ENCODE measurements around the gene TSPYL4. TPM values are rescaled to one million over a fixed set of nuclear protein-coding genes. Genes with fewer than 3 reads are reported as not detected.
A peak's percentile ranks its signal among the peaks of the same experiment; 100 is the strongest.

TSPYL4 gene
- polyA plus RNA-seq, 3 donors: 1.8 to 3.6 (median 2.2) TPM

DNA sequence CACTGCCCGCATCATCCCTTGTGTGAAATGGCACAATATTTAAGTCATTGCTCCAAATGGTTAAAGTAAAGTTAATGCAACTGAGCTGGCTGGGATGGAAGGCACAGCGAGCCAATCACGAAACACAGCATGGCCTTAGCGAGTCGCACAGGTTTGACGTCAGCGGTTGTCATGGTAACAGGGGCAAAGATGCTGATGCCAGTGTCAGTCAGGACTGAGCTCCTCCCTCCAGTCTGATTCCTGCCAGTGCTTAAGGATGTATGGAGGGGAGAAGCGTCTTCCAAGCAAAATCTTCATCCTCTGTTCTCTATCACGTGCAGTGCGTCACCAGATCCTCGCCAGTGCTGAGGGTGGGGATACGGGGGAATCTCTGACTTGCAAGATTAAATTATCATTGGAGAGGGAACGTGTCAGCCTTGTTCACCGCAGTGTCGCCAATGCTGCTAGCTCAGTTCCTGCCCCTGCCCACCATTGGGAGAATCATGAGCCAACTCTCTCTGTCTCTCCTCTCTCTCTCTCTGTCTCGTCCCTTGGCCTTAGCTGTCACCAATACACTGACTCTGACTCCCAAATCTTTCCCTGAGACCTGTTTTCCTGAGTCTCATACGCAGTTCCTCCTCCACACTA is 24.5 kb downstream of the TSPYL4 start:
- Histone ChIP-seq H3K4me2 (replicated peaks; ENCODE audit: extremely low read depth, low read length, poor library complexity, severe bottlenecking) (no peak overlapping the region), H2AFZ (ENCODE audit: insufficient read depth, low read depth, low read length, poor library complexity, severe bottlenecking) (no peak overlapping the region), H3K4me3 (replicated peaks in 1 of 3; ENCODE audit: low read depth in 2 of 3, low read length in 3 of 3) (no peak overlapping the region), H3K36me3 (replicated peaks in 1 of 2; ENCODE audit: control insufficient read depth in 1 of 2, insufficient read depth in 2 of 2, low read length in 2 of 2) (peaks cover 0 to 8% of the 10 kb centered on the region in 2 donors), H3K4me1 (ENCODE audit: control insufficient read depth in 1 of 2, insufficient read depth in 2 of 2, low read length in 2 of 2) (no peaks in the 10 kb centered on the region), H3K79me2 (ENCODE audit: insufficient read depth, low read length) (no peaks in the 10 kb centered on the region), H3K9me3 (replicated peaks in 1 of 2; ENCODE audit: control insufficient read depth in 1 of 2, insufficient read depth in 1 of 2, low read length in 2 of 2) (no peaks in the 10 kb centered on the region), H3K27ac (ENCODE audit: low read depth in 1 of 2, low read length in 2 of 2) (no peak overlapping the region), H4K20me1 (ENCODE audit: insufficient read depth, low read length) (no peaks in the 10 kb centered on the region), H3K9ac (ENCODE audit: insufficient read depth, low read length, poor library complexity, severe bottlenecking) (no peak overlapping the region), H3K27me3 (ENCODE audit: control insufficient read depth in 2 of 2, insufficient read depth in 2 of 2, low read length in 2 of 2) (no peaks in the 10 kb centered on the region)
- peak in 1 of 3 donors; percentile 6 for DNase-seq
- Mint-ChIP-seq H3K27me3 (ENCODE audit: low read depth in 3 of 3) (peaks cover 0 to 2% (median 0%) of the 10 kb centered on the region in 3 donors), H3K9me3 (no peaks in the 10 kb centered on the region), H3K4me3 (no peak overlapping the region), H3K36me3 (peaks cover 14 to 20% of the 10 kb centered on the region in 2 donors), H3K4me1 (no peaks in the 10 kb centered on the region), H3K27ac (no peak overlapping the region)
- no peak for TF ChIP-seq CTCF (IDR thresholded peaks at IDR 0.05)
- intact Hi-C loops (cut with micrococcal nuclease): no loop called here
- WGBS (ENCODE audit: insufficient coverage): 97% methylated on average over 10 of the region's 17 CpGs

DNA sequence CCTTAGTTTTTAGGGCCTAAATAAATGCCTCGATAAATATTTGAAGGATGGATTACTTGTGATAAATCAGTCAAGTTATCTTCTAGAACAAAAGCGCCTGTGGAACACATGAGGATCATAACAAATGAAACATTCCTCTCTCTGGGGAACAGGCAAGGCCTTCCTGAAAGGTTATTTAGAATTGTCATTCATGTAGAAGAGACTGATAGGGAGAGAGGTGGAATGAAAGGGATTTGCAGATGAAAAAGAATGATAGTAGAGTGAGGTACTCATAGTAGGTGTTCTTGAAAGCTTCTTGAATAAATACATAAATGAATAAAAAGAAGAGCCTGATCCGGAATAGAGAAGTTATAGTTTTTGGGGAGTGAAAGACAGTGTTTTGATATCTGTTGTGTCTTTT is 30.5 kb downstream of the TSPYL4 start:
- no peak overlapping the region for H3K9ac ChIP-seq (ENCODE audit: insufficient read depth, low read length, poor library complexity, severe bottlenecking)
- intact Hi-C loops (cut with micrococcal nuclease): no loop called here
- peaks cover 8 to 23% of the 10 kb centered on the region in 2 donors for H3K36me3 Mint-ChIP-seq
- H3K27ac ChIP-seq (ENCODE audit: low read depth in 1 of 2, low read length in 2 of 2): no peak overlapping the region
- H4K20me1 ChIP-seq (ENCODE audit: insufficient read depth, low read length): no peaks in the 10 kb centered on the region
- H3K27me3 Mint-ChIP-seq (ENCODE audit: low read depth in 3 of 3): no peaks in the 10 kb centered on the region
- no peak overlapping the region for H3K4me3 ChIP-seq (replicated peaks in 1 of 3; ENCODE audit: low read depth in 2 of 3, low read length in 3 of 3)
- H3K9me3 Mint-ChIP-seq: no peaks in the 10 kb centered on the region
- H3K4me1 ChIP-seq (ENCODE audit: control insufficient read depth in 1 of 2, insufficient read depth in 2 of 2, low read length in 2 of 2): no peaks in the 10 kb centered on the region
- no peak overlapping the region for H2AFZ ChIP-seq (ENCODE audit: insufficient read depth, low read depth, low read length, poor library complexity, severe bottlenecking)
- WGBS (ENCODE audit: insufficient coverage): no CpG with 5 or more reads among the region's 3 CpGs
- H3K27me3 ChIP-seq (ENCODE audit: control insufficient read depth in 2 of 2, insufficient read depth in 2 of 2, low read length in 2 of 2): no peaks in the 10 kb centered on the region
- H3K36me3 ChIP-seq (replicated peaks in 1 of 2; ENCODE audit: control insufficient read depth in 1 of 2, insufficient read depth in 2 of 2, low read length in 2 of 2): peaks cover 0 to 7% of the 10 kb centered on the region in 2 donors
- no peak overlapping the region for H3K27ac Mint-ChIP-seq
- TF ChIP-seq CTCF (IDR thresholded peaks at IDR 0.05): no peak
- H3K4me1 Mint-ChIP-seq: no peaks in the 10 kb centered on the region
- no peak overlapping the region for H3K4me3 Mint-ChIP-seq
- no peaks in the 10 kb centered on the region for H3K79me2 ChIP-seq (ENCODE audit: insufficient read depth, low read length)
- H3K4me2 ChIP-seq (replicated peaks; ENCODE audit: extremely low read depth, low read length, poor library complexity, severe bottlenecking): no peak overlapping the region
- no peaks in the 10 kb centered on the region for H3K9me3 ChIP-seq (replicated peaks in 1 of 2; ENCODE audit: control insufficient read depth in 1 of 2, insufficient read depth in 1 of 2, low read length in 2 of 2)
- no peak for DNase-seq

Measured in CD14-positive monocyte (primary cell).